KG1 (cell line): ENCODE data around the gene TAF5.
A peak's percentile ranks its signal among the peaks of the same experiment; 100 is the strongest.
"Not testable (repeated sequence)": the region's sequence is repeated elsewhere in the genome, so short reads cannot be mapped to it uniquely, and the experiment has no call there.

ENCODE experiments used
- DNase-seq: peaks from one replicate; lab custom pipeline; 2025; lab: John Stamatoyannopoulos, UW

Gene TAF5

DNA sequence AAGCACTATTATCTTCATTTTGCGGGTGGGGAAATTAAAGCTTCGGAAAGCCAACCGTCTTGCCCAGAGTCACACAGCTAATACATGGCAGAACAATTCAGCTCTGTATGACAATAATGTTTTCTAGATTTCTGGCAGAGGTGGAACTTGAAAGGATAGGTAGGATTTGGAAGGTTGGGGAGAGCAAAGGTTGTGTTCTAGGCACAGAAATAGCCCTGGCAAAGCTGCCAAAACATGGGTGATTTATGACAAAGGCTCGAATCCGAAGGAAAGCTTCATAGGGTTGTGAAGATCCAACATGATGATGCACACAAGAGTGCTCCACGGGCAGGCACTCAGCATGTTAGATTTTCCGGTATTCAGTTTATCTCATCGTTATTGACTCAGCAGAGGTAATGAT, 47.8 kb downstream of the TAF5 start:
- no peak for DNase-seq

DNA sequence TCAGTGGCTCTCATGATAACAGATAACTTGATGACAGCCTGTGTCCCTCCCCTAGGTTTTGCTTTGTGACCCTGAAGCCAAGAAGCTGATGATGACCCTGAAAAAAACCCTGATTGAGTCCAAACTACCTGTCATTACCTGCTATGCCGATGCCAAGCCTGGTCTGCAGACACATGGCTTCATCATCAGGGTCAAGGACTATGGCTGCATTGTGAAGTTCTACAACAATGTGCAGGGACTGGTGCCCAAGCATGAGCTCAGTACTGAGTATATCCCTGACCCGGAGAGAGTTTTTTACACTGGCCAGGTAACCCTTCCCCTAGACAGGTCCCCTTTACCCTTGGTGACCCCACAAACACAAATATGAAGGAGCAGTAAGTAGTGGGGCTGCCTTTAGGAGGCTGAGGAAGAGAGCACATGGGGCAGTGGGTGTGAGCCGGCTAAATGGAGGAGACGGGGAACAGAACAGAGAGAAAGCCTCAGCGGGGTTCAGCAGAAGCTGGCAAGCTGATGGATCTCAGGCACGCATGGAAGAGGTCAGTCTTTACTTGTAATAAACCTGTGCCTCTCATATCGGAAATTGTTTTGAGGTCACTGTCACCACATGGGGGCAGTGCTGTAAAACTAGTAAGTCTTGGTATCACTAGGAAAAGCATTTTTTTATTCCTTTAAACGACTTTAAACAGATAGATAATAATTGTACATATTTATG, 48.8 kb downstream of the TAF5 start:
- peak; percentile 43 for DNase-seq

DNA sequence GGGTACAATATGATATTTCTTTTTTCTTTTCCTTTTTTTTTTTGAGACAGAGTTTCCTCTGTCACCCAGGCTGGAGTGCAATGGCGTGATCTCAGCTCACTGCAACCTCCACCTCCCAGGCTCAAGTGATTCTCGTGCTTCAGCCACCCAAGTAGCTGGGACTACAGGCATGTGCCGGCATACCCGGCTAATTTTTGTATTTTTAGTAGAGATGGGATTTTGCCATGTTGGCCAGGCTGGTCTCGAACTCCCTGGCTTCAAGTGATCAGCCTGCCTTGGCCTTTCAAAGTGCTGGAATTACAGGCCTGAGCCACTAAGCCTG, 49.3 kb downstream of the TAF5 start:
- not testable (repeated sequence) for DNase-seq

DNA sequence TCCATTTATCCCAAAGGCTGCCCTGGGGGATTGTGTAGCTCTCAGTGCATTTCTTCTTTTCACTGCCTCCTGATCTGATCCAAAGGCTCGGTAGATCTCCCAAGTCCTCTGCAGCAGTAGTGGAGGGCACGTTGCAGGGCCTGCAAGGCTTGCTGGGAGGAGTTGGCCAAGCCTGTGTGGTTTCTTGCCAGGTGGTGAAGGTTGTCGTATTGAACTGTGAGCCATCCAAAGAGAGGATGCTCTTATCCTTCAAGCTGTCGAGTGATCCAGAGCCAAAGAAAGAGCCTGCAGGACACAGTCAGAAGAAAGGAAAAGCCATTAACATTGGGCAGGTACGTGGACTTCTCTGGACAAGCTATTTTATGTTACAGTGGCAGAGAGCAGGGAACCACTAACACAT, 49.8 kb downstream of the TAF5 start:
- DNase-seq, result no peak

DNA sequence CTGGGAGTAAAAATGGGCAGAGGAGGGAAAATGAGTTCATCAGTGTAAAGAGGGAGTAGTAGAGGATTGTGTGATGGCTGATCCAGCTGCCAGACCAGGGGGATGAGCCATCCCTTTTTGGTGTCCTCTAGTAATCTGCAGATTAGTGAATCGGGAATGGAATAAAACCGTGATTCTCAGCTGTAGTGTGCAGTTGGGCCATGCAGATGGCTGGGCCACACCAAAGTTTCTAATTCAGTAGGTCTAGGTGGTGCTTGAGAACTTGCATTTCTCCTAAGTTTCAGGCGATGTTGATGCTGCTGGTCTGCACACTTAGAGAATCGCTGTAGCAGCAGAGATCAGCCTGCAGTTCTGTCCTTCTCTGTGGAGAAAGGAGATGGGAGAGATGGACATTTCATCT, 51.3 kb downstream of the TAF5 start:
- DNase-seq, result no peak

DNA sequence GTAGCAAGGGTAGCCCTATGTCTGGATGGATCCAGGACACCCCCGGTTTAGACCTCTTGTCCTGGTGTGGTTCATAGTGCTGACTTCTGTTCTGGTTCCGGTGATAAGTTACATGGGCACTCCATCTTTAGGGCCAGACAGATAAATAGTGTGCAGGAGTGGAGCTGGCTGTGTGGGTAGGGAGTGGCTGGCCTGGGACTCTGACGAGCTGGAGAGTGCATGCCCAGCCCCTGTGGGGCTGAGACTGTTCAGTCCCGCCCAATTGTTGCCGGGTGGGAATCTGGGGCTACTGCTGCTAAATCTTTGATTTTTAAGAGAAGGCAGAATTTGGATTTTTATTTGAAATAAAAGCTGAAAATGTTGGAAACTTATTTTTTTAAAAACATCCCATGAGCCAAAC, 56.0 kb downstream of the TAF5 start:
- DNase-seq, result no peak

DNA sequence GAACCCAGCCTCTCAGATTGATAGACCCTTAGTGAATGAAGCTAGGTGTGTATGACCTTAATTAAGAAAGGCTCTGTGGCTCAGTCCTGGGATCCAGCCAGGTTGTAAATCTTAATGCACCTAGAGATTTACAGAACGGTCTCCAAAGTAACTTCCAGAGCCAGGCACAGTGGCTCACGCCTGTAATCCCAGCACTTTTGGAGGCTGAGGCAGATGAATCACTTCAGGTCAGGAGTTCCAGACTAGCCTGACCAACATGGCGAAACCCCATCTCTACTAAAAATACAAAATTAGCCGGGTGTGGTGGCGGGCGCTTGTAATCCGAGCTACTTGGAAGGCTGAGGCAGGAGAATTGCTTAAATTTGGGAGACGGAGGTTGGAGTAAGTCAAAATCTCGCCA, 60.1 kb downstream of the TAF5 start:
- no peak for DNase-seq

DNA sequence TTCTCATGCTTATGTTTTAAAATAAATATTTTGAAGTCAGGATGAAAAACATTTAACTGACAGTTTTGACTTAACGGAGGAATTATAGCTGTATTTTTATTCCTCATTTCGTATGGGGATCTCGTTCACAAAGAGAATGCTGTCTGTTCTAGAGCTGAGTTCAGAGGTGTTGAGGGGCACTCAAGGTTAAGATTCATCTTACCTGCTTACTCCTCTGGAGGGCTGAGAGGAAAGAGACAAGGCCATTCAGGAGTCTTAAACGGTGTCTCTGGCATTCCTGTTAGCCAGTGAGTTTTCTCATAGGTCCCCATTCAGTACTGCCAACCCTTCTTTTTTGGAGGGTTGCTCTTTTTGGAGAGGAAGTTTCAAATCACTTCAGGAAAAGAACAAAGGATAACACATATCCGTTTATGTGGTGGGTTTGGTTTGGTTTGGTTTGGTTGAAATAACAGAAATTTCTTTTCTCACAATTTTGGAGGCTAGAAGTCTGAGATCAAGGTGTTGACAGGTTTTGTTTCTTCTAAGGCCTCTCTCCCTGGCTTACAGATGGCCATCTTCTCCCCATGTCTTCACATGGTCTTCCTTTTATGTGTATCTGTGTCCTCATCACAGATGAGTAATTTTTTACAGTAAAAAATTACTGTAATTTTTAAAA, 61.3 kb downstream of the TAF5 start:
- DNase-seq, result no peak

DNA sequence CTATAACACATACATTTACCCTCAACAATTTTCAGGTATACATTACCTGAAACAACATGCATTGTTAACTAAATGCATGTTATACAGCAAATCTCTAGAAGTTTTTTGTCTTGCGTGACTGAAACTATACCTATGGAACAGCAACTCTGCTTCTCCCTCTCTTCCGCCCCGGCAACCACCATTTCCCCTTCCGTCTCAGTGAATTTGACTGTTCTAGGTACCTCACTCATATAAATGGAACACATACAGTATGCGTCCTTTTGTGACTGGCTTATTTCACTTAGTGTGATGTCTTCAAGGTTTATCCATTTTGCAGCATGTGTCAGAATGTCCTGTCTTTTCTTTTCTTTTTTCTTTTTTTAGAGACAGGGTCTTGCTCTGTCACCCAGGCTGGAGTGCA, 61.9 kb downstream of the TAF5 start:
- no peak for DNase-seq

DNA sequence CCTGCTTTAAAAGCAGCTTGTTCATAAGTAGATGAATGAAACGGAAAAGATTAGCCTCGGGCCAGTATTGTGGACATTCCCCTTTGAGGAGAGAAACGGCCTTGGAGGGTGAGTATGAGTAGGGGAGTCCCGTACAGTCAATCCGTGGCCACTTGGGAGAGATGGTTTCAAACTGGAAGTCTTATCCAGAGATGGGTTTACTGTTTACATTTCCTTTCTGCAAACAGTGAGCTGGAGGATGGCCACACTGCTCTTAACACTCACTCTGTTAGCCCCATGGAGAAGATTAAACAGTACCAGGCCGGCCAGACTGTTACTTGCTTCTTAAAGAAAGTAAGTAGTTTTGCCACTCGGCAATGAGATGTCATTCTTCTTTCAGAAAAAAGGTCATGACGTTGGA, 64.1 kb downstream of the TAF5 start:
- DNase-seq, result no peak

DNA sequence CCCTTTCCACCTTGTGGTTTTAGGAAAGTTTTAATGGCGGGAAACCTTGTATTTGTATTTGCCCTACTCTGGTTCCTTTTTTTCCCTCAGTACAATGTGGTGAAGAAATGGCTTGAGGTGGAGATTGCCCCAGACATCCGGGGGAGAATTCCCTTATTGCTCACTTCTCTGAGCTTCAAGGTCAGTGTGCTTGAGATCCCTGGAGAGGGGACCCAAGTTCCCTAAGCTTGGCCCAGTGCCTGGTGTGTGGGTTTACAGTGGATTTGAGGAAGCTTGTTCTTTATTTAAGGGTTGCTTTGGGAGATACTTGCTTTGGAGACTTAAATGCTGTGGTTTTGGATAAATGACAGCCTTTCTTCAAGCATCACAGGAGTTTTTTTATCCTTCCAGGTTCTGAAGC, 66.1 kb downstream of the TAF5 start:
- DNase-seq, result no peak
